SK-N-SH treated with all-trans-retinoic acid at 6 μM for 48 hours (cell line): ENCODE data around the gene ASB7.

Experiments used
- ATAC-seq: fragments of 200-7000 bp; cut with Tn5 transposase; 3 replicates; pipeline ENCODE4 v1.9.1; 2020; ENCODE audit warnings: mild to moderate bottlenecking, moderate library complexity
- ARNTL ChIP-seq: fragments of 450-650 bp; formaldehyde crosslinking; IDR thresholded peaks from 2 replicates; pipeline ENCODE4 v1.5.0; 2020; ENCODE audit warnings: low read depth, mild to moderate bottlenecking, moderate library complexity, borderline replicate concordance
- BACH2 ChIP-seq: fragments of 250-450 bp; sonication (Bioruptor Pico); IDR thresholded peaks from 2 replicates; pipeline ENCODE4 v1.9.0; 2021; ENCODE audit warnings: mild to moderate bottlenecking, borderline replicate concordance
- CSDC2 ChIP-seq: fragments of 250-450 bp; sonication (Bioruptor Pico); IDR thresholded peaks from 2 replicates; pipeline ENCODE4 v1.5.0; 2020; ENCODE audit warnings: mild to moderate bottlenecking, moderate library complexity
- OSR1 ChIP-seq: fragments of 250-450 bp; sonication (Bioruptor Pico); IDR thresholded peaks from 2 replicates; pipeline ENCODE4 v1.8.0; 2022; ENCODE audit warnings: moderate library complexity, mild to moderate bottlenecking, inconsistent platforms
- PPARA ChIP-seq: fragments of 250-450 bp; sonication (Bioruptor Pico); IDR thresholded peaks from 2 replicates; pipeline ENCODE4 v1.5.0; 2020; ENCODE audit warnings: mild to moderate bottlenecking, borderline replicate concordance
- RARB ChIP-seq: fragments of 250-450 bp; sonication (Bioruptor Pico); IDR thresholded peaks from 2 replicates; pipeline ENCODE4 v1.8.0; 2021; ENCODE audit warnings: mild to moderate bottlenecking, moderate library complexity
- SNAI2 ChIP-seq: fragments of 250-450 bp; sonication (Bioruptor Pico); IDR thresholded peaks from 2 replicates; pipeline ENCODE4 v1.5.0; 2020; ENCODE audit warnings: mild to moderate bottlenecking, moderate library complexity
- TCF4 ChIP-seq: fragments of 250-450 bp; sonication (Bioruptor Pico); IDR thresholded peaks from 2 replicates; pipeline ENCODE4 v1.8.0; 2021; ENCODE audit warnings: mild to moderate bottlenecking, moderate library complexity, borderline replicate concordance
- TOX ChIP-seq: fragments of 250-450 bp; sonication (Bioruptor Pico); IDR thresholded peaks from 2 replicates; pipeline ENCODE4 v1.8.0; 2021; ENCODE audit warnings: mild to moderate bottlenecking, moderate library complexity, borderline replicate concordance
- ZC3H10 ChIP-seq: fragments of 250-450 bp; sonication (Bioruptor Pico); IDR thresholded peaks from 2 replicates; pipeline ENCODE4 v1.5.1; 2021; ENCODE audit warnings: mild to moderate bottlenecking, moderate library complexity
- ZFP30 ChIP-seq: fragments of 450-650 bp; formaldehyde crosslinking; IDR thresholded peaks from 2 replicates; pipeline ENCODE4 v1.5.0; 2022; ENCODE audit warnings: mild to moderate bottlenecking, moderate library complexity
- ZNF565 ChIP-seq: fragments of 450-650 bp; formaldehyde crosslinking; conservative IDR thresholded peaks from 2 replicates; pipeline ENCODE4 v1.5.0; 2020; ENCODE audit warnings: low read depth, mild to moderate bottlenecking, moderate library complexity
- TF ChIP-seq, protein P1 (sequence below): fragments of 250-450 bp; sonication (Bioruptor Pico); IDR thresholded peaks from 2 replicates; pipeline ENCODE4 v1.5.1; 2021; ENCODE audit warnings: mild to moderate bottlenecking, moderate library complexity
- TF ChIP-seq, protein P2 (sequence below): fragments of 250-450 bp; sonication (Bioruptor Pico); IDR thresholded peaks from 2 replicates; pipeline ENCODE4 v1.8.0; 2020; ENCODE audit warnings: mild to moderate bottlenecking, moderate library complexity, borderline replicate concordance
- TF ChIP-seq, protein P3 (sequence below): fragments of 250-450 bp; sonication (Bioruptor Pico); IDR thresholded peaks from 2 replicates; pipeline ENCODE4 v1.8.0; 2021; ENCODE audit warnings: low read depth, mild to moderate bottlenecking, moderate library complexity, borderline replicate concordance
- TF ChIP-seq, protein P4 (sequence below): fragments of 250-450 bp; sonication (Bioruptor Pico); IDR thresholded peaks from 2 replicates; pipeline ENCODE4 v1.5.0; 2020; ENCODE audit warnings: mild to moderate bottlenecking, moderate library complexity

Gene ASB7

DNA sequence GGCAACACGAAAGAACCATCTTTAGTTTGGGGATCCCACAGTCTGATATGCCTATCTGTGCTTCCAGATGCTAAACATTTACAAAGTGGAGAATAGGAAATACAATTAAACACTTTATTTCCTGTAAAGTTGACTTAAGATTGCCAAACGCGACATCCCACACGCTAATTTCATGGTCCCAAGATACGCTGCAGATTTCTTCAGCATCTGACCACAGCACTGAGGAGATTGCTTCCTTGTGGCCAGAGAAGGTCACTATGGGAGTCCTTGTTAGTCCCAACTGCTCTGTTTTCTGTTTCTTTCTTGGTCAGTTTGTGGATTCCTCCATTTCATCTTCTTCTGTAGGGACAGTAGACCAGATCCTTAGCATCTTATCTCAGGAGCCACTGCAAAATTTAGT, 43.3 kb downstream of the ASB7 start (continued):
- TF ChIP-seq, protein P1, sequence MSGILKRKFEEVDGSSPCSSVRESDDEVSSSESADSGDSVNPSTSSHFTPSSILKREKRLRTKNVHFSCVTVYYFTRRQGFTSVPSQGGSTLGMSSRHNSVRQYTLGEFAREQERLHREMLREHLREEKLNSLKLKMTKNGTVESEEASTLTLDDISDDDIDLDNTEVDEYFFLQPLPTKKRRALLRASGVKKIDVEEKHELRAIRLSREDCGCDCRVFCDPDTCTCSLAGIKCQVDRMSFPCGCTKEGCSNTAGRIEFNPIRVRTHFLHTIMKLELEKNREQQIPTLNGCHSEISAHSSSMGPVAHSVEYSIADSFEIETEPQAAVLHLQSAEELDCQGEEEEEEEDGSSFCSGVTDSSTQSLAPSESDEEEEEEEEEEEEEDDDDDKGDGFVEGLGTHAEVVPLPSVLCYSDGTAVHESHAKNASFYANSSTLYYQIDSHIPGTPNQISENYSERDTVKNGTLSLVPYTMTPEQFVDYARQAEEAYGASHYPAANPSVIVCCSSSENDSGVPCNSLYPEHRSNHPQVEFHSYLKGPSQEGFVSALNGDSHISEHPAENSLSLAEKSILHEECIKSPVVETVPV, result no peak
- TF ChIP-seq ARNTL (CRISPR knock-in tag) (no peak), TCF4 (CRISPR knock-in tag) (no peak), PPARA (CRISPR knock-in tag) (no peak), CSDC2 (CRISPR knock-in tag) (no peak), TOX (CRISPR knock-in tag) (no peak), ZFP30 (CRISPR knock-in tag) (no peak)
- TF ChIP-seq, protein P2, sequence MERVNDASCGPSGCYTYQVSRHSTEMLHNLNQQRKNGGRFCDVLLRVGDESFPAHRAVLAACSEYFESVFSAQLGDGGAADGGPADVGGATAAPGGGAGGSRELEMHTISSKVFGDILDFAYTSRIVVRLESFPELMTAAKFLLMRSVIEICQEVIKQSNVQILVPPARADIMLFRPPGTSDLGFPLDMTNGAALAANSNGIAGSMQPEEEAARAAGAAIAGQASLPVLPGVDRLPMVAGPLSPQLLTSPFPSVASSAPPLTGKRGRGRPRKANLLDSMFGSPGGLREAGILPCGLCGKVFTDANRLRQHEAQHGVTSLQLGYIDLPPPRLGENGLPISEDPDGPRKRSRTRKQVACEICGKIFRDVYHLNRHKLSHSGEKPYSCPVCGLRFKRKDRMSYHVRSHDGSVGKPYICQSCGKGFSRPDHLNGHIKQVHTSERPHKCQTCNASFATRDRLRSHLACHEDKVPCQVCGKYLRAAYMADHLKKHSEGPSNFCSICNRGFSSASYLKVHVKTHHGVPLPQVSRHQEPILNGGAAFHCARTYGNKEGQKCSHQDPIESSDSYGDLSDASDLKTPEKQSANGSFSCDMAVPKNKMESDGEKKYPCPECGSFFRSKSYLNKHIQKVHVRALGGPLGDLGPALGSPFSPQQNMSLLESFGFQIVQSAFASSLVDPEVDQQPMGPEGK (CRISPR knock-in tag), result no peak

DNA sequence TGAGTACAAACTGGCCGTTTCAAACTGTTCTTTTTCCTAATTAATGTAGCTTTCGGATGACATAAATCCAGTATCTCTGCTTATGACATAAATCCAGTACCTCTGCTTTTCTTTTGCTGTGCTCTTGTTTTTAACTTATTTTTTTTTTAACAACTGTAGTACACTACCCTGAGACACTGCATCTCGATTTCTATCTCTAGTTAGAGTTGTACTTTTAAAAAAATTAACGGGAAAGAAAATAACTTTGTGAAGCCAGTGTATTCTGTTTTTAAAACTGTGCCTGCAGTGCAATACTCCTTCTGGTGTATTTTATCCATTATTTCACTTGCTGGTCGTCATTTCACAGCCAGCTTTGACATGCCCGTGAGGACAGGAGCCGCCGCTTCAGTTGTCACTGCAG, 46.6 kb downstream of the ASB7 start:
- ATAC-seq, result no peak
- TF ChIP-seq ZC3H10, result no peak
- TF ChIP-seq ZFP30 (CRISPR knock-in tag), result no peak
- TF ChIP-seq BACH2 (CRISPR knock-in tag), result no peak
- TF ChIP-seq, protein P3, sequence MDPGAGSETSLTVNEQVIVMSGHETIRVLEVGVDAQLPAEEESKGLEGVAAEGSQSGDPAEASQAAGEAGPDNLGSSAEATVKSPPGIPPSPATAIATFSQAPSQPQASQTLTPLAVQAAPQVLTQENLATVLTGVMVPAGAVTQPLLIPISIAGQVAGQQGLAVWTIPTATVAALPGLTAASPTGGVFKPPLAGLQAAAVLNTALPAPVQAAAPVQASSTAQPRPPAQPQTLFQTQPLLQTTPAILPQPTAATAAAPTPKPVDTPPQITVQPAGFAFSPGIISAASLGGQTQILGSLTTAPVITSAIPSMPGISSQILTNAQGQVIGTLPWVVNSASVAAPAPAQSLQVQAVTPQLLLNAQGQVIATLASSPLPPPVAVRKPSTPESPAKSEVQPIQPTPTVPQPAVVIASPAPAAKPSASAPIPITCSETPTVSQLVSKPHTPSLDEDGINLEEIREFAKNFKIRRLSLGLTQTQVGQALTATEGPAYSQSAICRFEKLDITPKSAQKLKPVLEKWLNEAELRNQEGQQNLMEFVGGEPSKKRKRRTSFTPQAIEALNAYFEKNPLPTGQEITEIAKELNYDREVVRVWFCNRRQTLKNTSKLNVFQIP (CRISPR knock-in tag), result no peak

DNA sequence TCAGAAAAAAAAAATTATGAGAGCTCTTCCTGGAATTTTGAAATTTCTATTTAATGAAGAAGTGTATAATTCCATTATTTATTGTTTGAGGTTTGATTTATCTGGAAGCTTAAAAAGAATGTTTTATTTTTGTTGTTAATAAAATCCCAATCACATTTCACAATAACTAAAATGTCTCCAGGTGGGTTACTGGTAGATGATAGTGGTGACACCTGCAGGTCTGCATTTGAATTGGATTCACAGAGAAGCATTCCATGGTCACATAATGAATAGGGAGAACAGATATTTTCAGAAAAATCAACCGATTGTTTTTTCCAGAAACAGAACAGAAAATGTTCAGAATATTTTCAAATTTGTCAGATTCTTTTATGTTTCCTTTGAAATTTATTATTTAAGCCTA, 48.3 kb downstream of the ASB7 start:
- TF ChIP-seq, protein P4, sequence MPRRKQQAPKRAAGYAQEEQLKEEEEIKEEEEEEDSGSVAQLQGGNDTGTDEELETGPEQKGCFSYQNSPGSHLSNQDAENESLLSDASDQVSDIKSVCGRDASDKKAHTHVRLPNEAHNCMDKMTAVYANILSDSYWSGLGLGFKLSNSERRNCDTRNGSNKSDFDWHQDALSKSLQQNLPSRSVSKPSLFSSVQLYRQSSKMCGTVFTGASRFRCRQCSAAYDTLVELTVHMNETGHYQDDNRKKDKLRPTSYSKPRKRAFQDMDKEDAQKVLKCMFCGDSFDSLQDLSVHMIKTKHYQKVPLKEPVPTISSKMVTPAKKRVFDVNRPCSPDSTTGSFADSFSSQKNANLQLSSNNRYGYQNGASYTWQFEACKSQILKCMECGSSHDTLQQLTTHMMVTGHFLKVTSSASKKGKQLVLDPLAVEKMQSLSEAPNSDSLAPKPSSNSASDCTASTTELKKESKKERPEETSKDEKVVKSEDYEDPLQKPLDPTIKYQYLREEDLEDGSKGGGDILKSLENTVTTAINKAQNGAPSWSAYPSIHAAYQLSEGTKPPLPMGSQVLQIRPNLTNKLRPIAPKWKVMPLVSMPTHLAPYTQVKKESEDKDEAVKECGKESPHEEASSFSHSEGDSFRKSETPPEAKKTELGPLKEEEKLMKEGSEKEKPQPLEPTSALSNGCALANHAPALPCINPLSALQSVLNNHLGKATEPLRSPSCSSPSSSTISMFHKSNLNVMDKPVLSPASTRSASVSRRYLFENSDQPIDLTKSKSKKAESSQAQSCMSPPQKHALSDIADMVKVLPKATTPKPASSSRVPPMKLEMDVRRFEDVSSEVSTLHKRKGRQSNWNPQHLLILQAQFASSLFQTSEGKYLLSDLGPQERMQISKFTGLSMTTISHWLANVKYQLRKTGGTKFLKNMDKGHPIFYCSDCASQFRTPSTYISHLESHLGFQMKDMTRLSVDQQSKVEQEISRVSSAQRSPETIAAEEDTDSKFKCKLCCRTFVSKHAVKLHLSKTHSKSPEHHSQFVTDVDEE (CRISPR knock-in tag), result no peak
- no peak for TF ChIP-seq SNAI2 (CRISPR knock-in tag)
- TF ChIP-seq PPARA (CRISPR knock-in tag), result no peak
- TF ChIP-seq, protein P2 (CRISPR knock-in tag), result no peak
- no peak for TF ChIP-seq BACH2 (CRISPR knock-in tag)
- TF ChIP-seq RARB (CRISPR knock-in tag), result no peak
- TF ChIP-seq TOX (CRISPR knock-in tag), result no peak
- no peak for TF ChIP-seq OSR1
- TF ChIP-seq ZNF565 (CRISPR knock-in tag), result no peak
- TF ChIP-seq, protein P3 (CRISPR knock-in tag), result no peak
- TF ChIP-seq ZC3H10, result no peak
- TF ChIP-seq CSDC2 (CRISPR knock-in tag), result no peak
- ATAC-seq, result no peak
